Fibroblast of lung (primary cell): ENCODE data around the gene EPHA10. TPM values are rescaled to one million over a fixed set of nuclear protein-coding genes. Genes with fewer than 3 reads are reported as not detected.
A peak's percentile ranks its signal among the peaks of the same experiment; 100 is the strongest.

Experiments used
- DNase-seq, 2 donors: peaks; one replicate each; pipeline versions ENCODE4 v3.0.0 to v3.0.0-alpha.2; 2010; ENCODE audit warnings: low read depth in 2 of 2
- H2AFZ ChIP-seq: 2 replicates; pipeline ENCODE4 v1.5.1; 2012; ENCODE audit warnings: low read length, control low read depth, inconsistent platforms
- H3K27ac ChIP-seq: 2 replicates; pipeline ENCODE4 v1.5.1; 2011; ENCODE audit warnings: low read length, control low read depth; ENCODE audit not compliant: insufficient read depth
- H3K27me3 ChIP-seq: 2 replicates; pipeline ENCODE4 v1.5.1; 2011; ENCODE audit warnings: mild to moderate bottlenecking, low read length; ENCODE audit not compliant: control insufficient read depth, insufficient read depth
- H3K36me3 ChIP-seq: 2 replicates; pipeline ENCODE4 v1.5.1; 2011; ENCODE audit warnings: low read length; ENCODE audit not compliant: control insufficient read depth, insufficient read depth
- H3K4me1 ChIP-seq: 2 replicates; pipeline ENCODE4 v1.5.1; 2011; ENCODE audit warnings: low read length; ENCODE audit not compliant: control insufficient read depth, insufficient read depth; ENCODE audit errors: extremely low read depth
- H3K4me2 ChIP-seq: 2 replicates; pipeline ENCODE4 v1.5.1; 2011; ENCODE audit warnings: low read length, control low read depth; ENCODE audit not compliant: insufficient read depth; ENCODE audit errors: extremely low read depth
- H3K4me3 ChIP-seq, 4 experiments: fragments of 200-600 bp in 1 of 4; sonication (generic) in 1 of 4; replicated peaks in 1 of 4; 2 replicates each; pipeline ENCODE4 v1.5.1; 2011 to 2016; ENCODE audit warnings: low read length in 4 of 4, low read depth in 3 of 4, mild to moderate bottlenecking in 3 of 4, control low read depth in 2 of 4, inconsistent platforms in 1 of 4, mixed read lengths in 1 of 4; ENCODE audit not compliant: insufficient read depth in 1 of 4; ENCODE audit errors: control extremely low read depth in 1 of 4
- H3K79me2 ChIP-seq: 2 replicates; pipeline ENCODE4 v1.5.1; 2012; ENCODE audit warnings: mild to moderate bottlenecking, low read length, inconsistent platforms; ENCODE audit not compliant: control insufficient read depth, insufficient read depth
- H3K9ac ChIP-seq: 2 replicates; pipeline ENCODE4 v1.5.1; 2011; ENCODE audit warnings: mild to moderate bottlenecking, low read length, control low read depth; ENCODE audit not compliant: insufficient read depth
- H3K9me3 ChIP-seq: 2 replicates; pipeline ENCODE4 v1.5.1; 2012; ENCODE audit warnings: low read depth, low read length; ENCODE audit not compliant: control insufficient read depth, insufficient read depth
- H4K20me1 ChIP-seq: 2 replicates; pipeline ENCODE4 v1.5.1; 2011; ENCODE audit warnings: low read length; ENCODE audit not compliant: control insufficient read depth, insufficient read depth; ENCODE audit errors: extremely low read depth
- EZH2 ChIP-seq: IDR thresholded peaks from 2 replicates; pipeline ENCODE4 v1.5.1; 2012; ENCODE audit warnings: low read length, control low read depth, mild to moderate bottlenecking; ENCODE audit errors: missing control alignments
- polyA plus RNA-seq, 2 donors: library from polyadenylated mRNA; depleted of rRNA in 1 of 2; stranded (reverse) in 1 of 2; unstranded in 1 of 2; fragments of >200 nt; gene quantifications; 2 replicates each; pipeline ENCODE4 v1.2.1, GENCODE V29; 2011 to 2012; ENCODE audit warnings: missing spikeins in 1 of 2
- total RNA-seq: library from RNA; depleted of rRNA; stranded (reverse); fragments of >200 nt; gene quantifications from 2 replicates; pipeline ENCODE4 v1.2.1, GENCODE V29; 2014
- TF ChIP-seq, protein P1 (sequence below), 2 donors: IDR thresholded peaks in 1 of 2; conservative IDR thresholded peaks in 1 of 2; 1 replicate in 1 of 2; 2 replicates in 1 of 2; pipeline ENCODE4 v1.5.1; 2011 to 2012; ENCODE audit warnings: low read length in 2 of 2, control low read depth in 1 of 2, inconsistent platforms in 1 of 2, low read depth in 1 of 2, mild to moderate bottlenecking in 1 of 2

EPHA10 gene
- total and polyA plus RNA-seq, 2 donors (not counting 1 experiment from before 2014, with no cell fraction given) = under 0.01 TPM; not detected in 1

DNA sequence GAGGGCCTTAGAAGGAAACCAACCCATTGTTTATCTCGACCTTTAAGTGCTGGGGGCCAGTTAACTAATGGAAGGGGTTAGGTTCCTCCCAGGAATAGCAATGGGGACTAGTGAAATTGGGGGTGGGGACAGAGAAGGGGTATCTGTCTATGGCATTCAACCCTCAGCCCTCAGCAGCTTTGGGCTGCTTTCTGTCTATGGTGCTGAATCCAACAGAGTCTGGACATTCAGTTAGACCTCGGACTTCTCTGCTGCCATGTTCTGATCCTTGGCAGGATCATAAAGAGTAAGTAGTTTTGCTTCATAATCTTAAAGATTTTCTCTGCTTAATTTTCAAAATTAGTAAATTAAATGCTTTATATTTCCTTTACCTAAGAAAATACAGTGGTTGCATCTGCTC, 2.6 kb upstream of the EPHA10 start:
- TF ChIP-seq, protein P1, sequence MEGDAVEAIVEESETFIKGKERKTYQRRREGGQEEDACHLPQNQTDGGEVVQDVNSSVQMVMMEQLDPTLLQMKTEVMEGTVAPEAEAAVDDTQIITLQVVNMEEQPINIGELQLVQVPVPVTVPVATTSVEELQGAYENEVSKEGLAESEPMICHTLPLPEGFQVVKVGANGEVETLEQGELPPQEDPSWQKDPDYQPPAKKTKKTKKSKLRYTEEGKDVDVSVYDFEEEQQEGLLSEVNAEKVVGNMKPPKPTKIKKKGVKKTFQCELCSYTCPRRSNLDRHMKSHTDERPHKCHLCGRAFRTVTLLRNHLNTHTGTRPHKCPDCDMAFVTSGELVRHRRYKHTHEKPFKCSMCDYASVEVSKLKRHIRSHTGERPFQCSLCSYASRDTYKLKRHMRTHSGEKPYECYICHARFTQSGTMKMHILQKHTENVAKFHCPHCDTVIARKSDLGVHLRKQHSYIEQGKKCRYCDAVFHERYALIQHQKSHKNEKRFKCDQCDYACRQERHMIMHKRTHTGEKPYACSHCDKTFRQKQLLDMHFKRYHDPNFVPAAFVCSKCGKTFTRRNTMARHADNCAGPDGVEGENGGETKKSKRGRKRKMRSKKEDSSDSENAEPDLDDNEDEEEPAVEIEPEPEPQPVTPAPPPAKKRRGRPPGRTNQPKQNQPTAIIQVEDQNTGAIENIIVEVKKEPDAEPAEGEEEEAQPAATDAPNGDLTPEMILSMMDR (conservative IDR thresholded peaks at IDR 0.05 in 1 of 2, IDR thresholded peaks at IDR 0.05 in 1 of 2; ENCODE audit: low read depth in 1 of 2, low read length in 2 of 2) = no peak
- TF ChIP-seq EZH2 = no peak
- no peaks in the 10 kb centered on the region for H4K20me1 ChIP-seq
- H3K4me1 ChIP-seq = no peaks in the 10 kb centered on the region
- no peak overlapping the region for H3K4me2 ChIP-seq
- no peak for DNase-seq
- H3K9ac ChIP-seq = no peak overlapping the region
- no peaks in the 10 kb centered on the region for H3K79me2 ChIP-seq
- no peaks in the 10 kb centered on the region for H3K36me3 ChIP-seq
- no peak overlapping the region for H2AFZ ChIP-seq
- peaks cover 20% of the 10 kb centered on the region for H3K27me3 ChIP-seq
- H3K4me3 ChIP-seq = no peak overlapping the region
- no peak overlapping the region for H3K27ac ChIP-seq
- H3K9me3 ChIP-seq = no peaks in the 10 kb centered on the region

DNA sequence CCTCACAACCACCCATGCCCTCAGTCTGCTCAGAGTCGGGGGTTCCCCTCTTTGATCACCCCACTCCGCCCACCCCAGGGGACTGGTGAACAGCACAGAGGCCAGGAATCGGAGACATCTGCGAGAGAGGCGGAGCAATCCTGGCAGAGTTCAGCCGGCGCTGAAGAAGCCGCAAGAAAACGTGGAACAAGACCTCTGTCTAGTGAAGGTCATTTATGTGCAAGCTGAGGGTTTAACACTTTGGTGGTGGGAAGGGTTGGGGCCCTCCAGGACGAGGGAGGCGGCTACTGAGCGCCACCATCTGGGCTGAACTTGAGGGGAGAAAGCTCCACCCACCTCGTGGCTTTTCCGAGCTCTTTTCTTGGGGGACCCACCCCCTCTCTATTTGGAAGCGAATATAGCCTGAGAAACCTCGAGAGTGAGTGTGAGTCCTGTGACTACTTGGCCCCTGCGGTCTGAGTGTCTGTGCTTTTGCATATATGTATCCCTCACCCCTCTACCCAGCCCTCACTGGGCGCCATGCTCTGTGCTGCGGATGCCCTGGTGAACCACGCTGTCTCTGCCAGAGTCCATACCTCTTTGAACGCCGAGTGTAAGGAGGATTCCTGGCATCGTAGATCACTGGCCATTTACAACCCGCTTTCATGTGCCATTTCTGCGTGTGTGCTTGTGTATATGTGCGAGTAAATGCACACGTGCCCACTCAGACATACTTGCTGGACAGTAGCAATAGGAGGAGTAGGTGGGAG, 1.2 kb upstream of the EPHA10 start:
- Histone ChIP-seq H4K20me1 (no peaks in the 10 kb centered on the region), H3K79me2 (no peaks in the 10 kb centered on the region), H3K27me3 (peaks cover 21% of the 10 kb centered on the region), H3K4me1 (no peaks in the 10 kb centered on the region), H3K9me3 (no peaks in the 10 kb centered on the region), H3K9ac (no peak overlapping the region), H3K27ac (no peak overlapping the region), H2AFZ (no peak overlapping the region), H3K4me2 (no peak overlapping the region), H3K4me3 (no peak overlapping the region), H3K36me3 (no peaks in the 10 kb centered on the region)
- DNase-seq = no peak
- TF ChIP-seq EZH2 = no peak
- TF ChIP-seq, protein P1 (conservative IDR thresholded peaks at IDR 0.05 in 1 of 2, IDR thresholded peaks at IDR 0.05 in 1 of 2; ENCODE audit: low read depth in 1 of 2, low read length in 2 of 2) = no peak

DNA sequence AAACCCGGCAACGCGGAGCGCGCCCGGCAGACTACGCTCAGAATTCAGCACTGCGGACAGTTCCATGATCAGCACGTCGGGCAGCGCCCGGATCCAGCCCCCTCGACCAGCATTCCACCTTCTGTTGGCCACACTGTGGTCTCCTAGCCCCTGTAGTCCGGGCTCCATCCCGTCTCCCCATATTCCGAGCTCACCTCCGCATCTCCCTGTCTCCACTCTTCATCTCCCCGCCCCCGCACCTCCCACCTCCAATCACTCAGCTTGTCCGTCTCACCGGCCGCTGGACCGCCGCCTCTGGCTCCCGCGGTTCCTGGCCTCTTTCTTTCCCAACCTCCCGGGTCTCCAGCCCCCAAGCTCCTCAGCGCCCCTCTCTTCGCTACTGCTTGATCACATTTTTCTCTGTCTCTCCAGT, 500 bp downstream of the EPHA10 start:
- H3K27ac ChIP-seq = no peak overlapping the region
- H3K4me2 ChIP-seq = no peak overlapping the region

More for the DNA sequence above, 500 bp downstream of the EPHA10 start:
- no peak overlapping the region for H3K4me3 ChIP-seq
- H2AFZ ChIP-seq = no peak overlapping the region
- no peaks in the 10 kb centered on the region for H3K36me3 ChIP-seq
- H3K4me1 ChIP-seq = no peaks in the 10 kb centered on the region
- H3K27me3 ChIP-seq = peaks cover 21% of the 10 kb centered on the region
- no peak overlapping the region for H3K9ac ChIP-seq
- no peaks in the 10 kb centered on the region for H3K9me3 ChIP-seq
- peak; percentile 30 to 39 for DNase-seq
- no peaks in the 10 kb centered on the region for H4K20me1 ChIP-seq
- TF ChIP-seq, protein P1 (conservative IDR thresholded peaks at IDR 0.05 in 1 of 2, IDR thresholded peaks at IDR 0.05 in 1 of 2; ENCODE audit: low read depth in 1 of 2, low read length in 2 of 2) = no peak
- TF ChIP-seq EZH2 = peak; percentile 45
- H3K79me2 ChIP-seq = no peaks in the 10 kb centered on the region
